Colon (tissue), 2 donors: ENCODE data around the gene SPHKAP.
"Not testable (repeated sequence)": the region's sequence is repeated elsewhere in the genome, so short reads cannot be mapped to it uniquely, and the experiment has no call there.

Experiments used
- FAIRE-seq: peaks from 2 replicates; lab custom pipeline; 2012; peaks lifted over from hg19 to GRCh38; lab: Jason Lieb, UNC
- donor health status: control.
- donor health status: control.

The SPHKAP gene

GRCh38 chr2:228103379-228103778, 78.1 kb downstream of the SPHKAP start:
- FAIRE-seq = no peak

- no peak for FAIRE-seq
These were observed 78.5 kb downstream of the SPHKAP start for GRCh38 chr2:228102949-228103348.

GRCh38 chr2:228094377-228094921, 87.0 kb downstream of the SPHKAP start:
- FAIRE-seq = no peak

- no peak for FAIRE-seq
These were observed 89.4 kb downstream of the SPHKAP start for GRCh38 chr2:228092056-228092455.

- FAIRE-seq = no peak
These were observed 94.9 kb downstream of the SPHKAP start for GRCh38 chr2:228086561-228086960.

GRCh38 chr2:228084717-228085116, 96.8 kb downstream of the SPHKAP start:
- no peak for FAIRE-seq

- no peak for FAIRE-seq
These were observed 98.4 kb downstream of the SPHKAP start for GRCh38 chr2:228083131-228083530.

- FAIRE-seq = no peak
These were observed 98.9 kb downstream of the SPHKAP start for GRCh38 chr2:228082571-228082970.

- FAIRE-seq = no peak
These were observed 102.3 kb downstream of the SPHKAP start for GRCh38 chr2:228079194-228079593.

GRCh38 chr2:228076695-228077094, 104.8 kb downstream of the SPHKAP start:
- FAIRE-seq = not testable (repeated sequence)

GRCh38 chr2:228072669-228073068, 108.8 kb downstream of the SPHKAP start:
- FAIRE-seq = no peak

- no peak for FAIRE-seq
These were observed 114.2 kb downstream of the SPHKAP start for GRCh38 chr2:228067309-228067708.

- no peak for FAIRE-seq
These were observed 115.2 kb downstream of the SPHKAP start for GRCh38 chr2:228066126-228066798.

- no peak for FAIRE-seq
These were observed 115.8 kb downstream of the SPHKAP start for GRCh38 chr2:228065686-228066085.

- no peak for FAIRE-seq
These were observed 116.6 kb downstream of the SPHKAP start for GRCh38 chr2:228064796-228065315.

- no peak for FAIRE-seq
These were observed 117.5 kb downstream of the SPHKAP start for GRCh38 chr2:228064024-228064423.

- no peak for FAIRE-seq
These were observed 117.9 kb downstream of the SPHKAP start for GRCh38 chr2:228063558-228063957.

- no peak for FAIRE-seq
These were observed 121.8 kb downstream of the SPHKAP start for GRCh38 chr2:228059735-228060134.

- FAIRE-seq = no peak
These were observed 125.0 kb downstream of the SPHKAP start for GRCh38 chr2:228056293-228057097.

- FAIRE-seq = no peak
These were observed 132.5 kb downstream of the SPHKAP start for GRCh38 chr2:228048838-228049490.

- FAIRE-seq = no peak
These were observed 140.5 kb downstream of the SPHKAP start for GRCh38 chr2:228040995-228041394.

GRCh38 chr2:228039752-228040534, 141.5 kb downstream of the SPHKAP start:
- no peak for FAIRE-seq
